Measurements from ENCODE around the gene NLRP14.

DNA sequence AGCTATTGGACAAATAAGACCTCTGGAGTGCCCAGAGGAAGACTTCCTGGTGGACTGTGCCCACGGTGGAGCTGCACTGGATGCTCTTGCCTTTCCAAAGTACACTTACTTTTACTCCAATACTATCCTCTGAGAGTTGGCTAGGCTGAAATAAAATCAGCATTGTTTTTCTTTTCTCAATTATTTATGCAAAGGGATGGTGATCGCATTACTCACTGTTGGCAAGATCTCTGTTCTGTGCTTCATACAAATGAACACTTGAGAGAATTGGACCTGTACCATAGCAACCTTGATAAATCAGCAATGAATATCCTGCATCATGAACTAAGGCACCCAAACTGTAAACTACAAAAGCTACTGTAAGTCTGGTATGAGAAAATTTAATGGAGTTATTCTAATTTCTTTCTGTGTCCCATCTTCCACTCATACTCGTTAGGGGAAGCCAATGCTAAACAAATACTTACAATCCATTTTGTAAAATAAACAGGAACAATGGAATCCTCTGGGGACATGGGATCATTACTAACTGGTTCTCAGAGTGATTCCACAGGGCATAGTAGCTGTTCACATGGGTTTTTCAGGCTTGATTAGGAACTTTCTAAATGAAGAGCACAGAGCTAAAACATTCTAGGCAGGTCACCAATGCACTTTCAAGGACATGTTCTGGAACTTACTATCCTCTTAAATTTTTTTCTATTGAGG, 26.3 kb downstream of the NLRP14 start:
- TF ChIP-seq, protein P1, sequence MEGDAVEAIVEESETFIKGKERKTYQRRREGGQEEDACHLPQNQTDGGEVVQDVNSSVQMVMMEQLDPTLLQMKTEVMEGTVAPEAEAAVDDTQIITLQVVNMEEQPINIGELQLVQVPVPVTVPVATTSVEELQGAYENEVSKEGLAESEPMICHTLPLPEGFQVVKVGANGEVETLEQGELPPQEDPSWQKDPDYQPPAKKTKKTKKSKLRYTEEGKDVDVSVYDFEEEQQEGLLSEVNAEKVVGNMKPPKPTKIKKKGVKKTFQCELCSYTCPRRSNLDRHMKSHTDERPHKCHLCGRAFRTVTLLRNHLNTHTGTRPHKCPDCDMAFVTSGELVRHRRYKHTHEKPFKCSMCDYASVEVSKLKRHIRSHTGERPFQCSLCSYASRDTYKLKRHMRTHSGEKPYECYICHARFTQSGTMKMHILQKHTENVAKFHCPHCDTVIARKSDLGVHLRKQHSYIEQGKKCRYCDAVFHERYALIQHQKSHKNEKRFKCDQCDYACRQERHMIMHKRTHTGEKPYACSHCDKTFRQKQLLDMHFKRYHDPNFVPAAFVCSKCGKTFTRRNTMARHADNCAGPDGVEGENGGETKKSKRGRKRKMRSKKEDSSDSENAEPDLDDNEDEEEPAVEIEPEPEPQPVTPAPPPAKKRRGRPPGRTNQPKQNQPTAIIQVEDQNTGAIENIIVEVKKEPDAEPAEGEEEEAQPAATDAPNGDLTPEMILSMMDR (conservative IDR thresholded peaks at IDR 0.05; ENCODE audit: low read depth, low read length) = no peak
- no peak for TF ChIP-seq EZH2 (IDR thresholded peaks at IDR 0.05; ENCODE audit: low read length, unreplicated experiment)
